Ovary (tissue), 9 donors: ENCODE results near the gene INVS. TPM values are rescaled to one million over a fixed set of nuclear protein-coding genes. Genes with fewer than 3 reads are reported as not detected.

ENCODE experiments used
- DNase-seq, 5 donors: peaks; one replicate each; pipeline ENCODE4 v3.0.0-alpha.2; 2019 to 2020
- H3K27ac ChIP-seq, 2 donors: fragments of 200-600 bp; one replicate each; pipeline versions ENCODE4 v1.5.1 to v1.8.0; 2019 to 2022
- H3K27me3 ChIP-seq: fragments of 200-600 bp; one replicate; pipeline ENCODE4 v1.8.0; 2022
- H3K36me3 ChIP-seq: fragments of 200-600 bp; sonication (generic); one replicate; pipeline ENCODE4 v1.5.1; 2019
- H3K4me1 ChIP-seq: one replicate; pipeline ENCODE4 v1.8.1; 2013; ENCODE audit warnings: mild to moderate bottlenecking, moderate library complexity; ENCODE audit not compliant: insufficient read depth
- H3K4me3 ChIP-seq: fragments of 200-600 bp; sonication (generic); one replicate; pipeline ENCODE4 v1.5.1; 2017
- H3K9me3 ChIP-seq, 2 donors: fragments of 200-600 bp in 1 of 2; sonication (generic) in 1 of 2; one replicate each; pipeline versions ENCODE4 v1.5.1 to v1.8.1; 2013 to 2019; ENCODE audit warnings: mild to moderate bottlenecking in 1 of 2, moderate library complexity in 1 of 2
- EP300 ChIP-seq: sonication (generic); formaldehyde crosslinking; IDR thresholded peaks from one replicate; pipeline ENCODE4 v1.6.1; 2017; ENCODE audit warnings: antibody characterized with exemption
- POLR2A ChIP-seq: fragments of 450-650 bp; IDR thresholded peaks from one replicate; pipeline ENCODE4 v1.6.1; 2017; ENCODE audit warnings: antibody characterized with exemption, mild to moderate bottlenecking, moderate library complexity
- WGBS, 3 donors: extraction: QIAGEN DNeasy Blood & Tissue Kit in 1 of 3; methylation state at CpG; one replicate each; pipeline versions ENCODE4 v1.1.5 to v1.1.7; 2013 to 2017; 5-methylcytosine and 5-hydroxymethylcytosine counted together
- intact Hi-C, 4 donors: fragments of 100-400 bp; cut with DNase I; formaldehyde crosslinking; loops; one replicate each; pipeline versions ENCODE4 v1.11.0 to v1.15.1; 2022 to 2023
- polyA plus RNA-seq, 2 donors: library from polyadenylated mRNA; stranded (reverse); fragments of 200-250 nt in 1 of 2; fragments of 350-450 nt in 1 of 2; fragmentation: Illumina TruSeq in 1 of 2; extraction: RNeasy Lipid Tissue Mini Kit (QIAGEN cat#74804) in 1 of 2; gene quantifications; one replicate each; pipeline ENCODE4 v1.2.3, GENCODE V29; 2013 to 2014
- total RNA-seq, 7 donors: library from RNA; depleted of rRNA in 2 of 7; stranded (reverse); fragments of >200 nt in 2 of 7; fragmentation: NEBNext Ultra II Directional in 3 of 7; extraction: Animal tissue kit (Norgen Biotek cat#: 25700) in 3 of 7; gene quantifications; one replicate each; pipeline versions ENCODE4 v1.1.0 to v1.2.4, GENCODE V29; 2016 to 2023
- TF ChIP-seq, protein P1 (sequence below), 3 donors: fragments of 450-650 bp in 2 of 3; fragments of 200-600 bp in 1 of 3; IDR thresholded peaks; one replicate each; pipeline versions ENCODE4 v1.5.1 to v1.8.0; 2016 to 2022; ENCODE audit warnings: antibody characterized with exemption in 3 of 3, mild to moderate bottlenecking in 1 of 3
- donor health status: DM: no; HTN: no; CAD: no; lungs with moderate emphysema.
- donor health status: DM: no; HTN: no; CAD: no.
- donor health status: Bipolar disorder and iron deficiency.
- donor health status: DM: yes; HTN: yes; CAD: no.
- donor health status: DM: no; HTN: no; CAD: no.
- donor health status: DM: yes; HTN: yes; CAD: no.

The INVS gene
- total and polyA plus RNA-seq, 9 donors: 7.7 to 28.4 (median 22.9) TPM

DNA sequence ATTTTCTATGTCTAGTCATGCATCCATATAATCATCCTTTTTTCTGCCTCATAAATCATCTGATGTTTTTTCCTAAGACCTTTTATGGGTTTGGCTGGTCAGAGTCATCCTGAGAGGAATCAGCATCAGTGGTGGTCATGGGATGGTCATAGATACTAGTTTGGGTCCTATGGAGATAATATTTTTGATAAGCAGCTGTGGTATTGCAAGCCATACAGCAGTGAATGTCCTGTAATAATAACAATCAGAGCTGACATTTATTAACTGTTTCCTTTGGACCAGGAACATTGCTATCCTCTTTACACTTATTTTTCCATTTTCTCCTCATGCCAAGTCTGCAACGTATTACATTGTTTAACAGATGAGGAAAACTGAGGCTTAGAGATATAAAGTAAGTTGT lies 170.6 kb downstream of the INVS start:
- Histone ChIP-seq H3K4me3 (no peak overlapping the region), H3K36me3 (no peaks in the 10 kb centered on the region), H3K27ac (no peak overlapping the region), H3K27me3 (no peaks in the 10 kb centered on the region), H3K9me3 (no peaks in the 10 kb centered on the region), H3K4me1 (no peaks in the 10 kb centered on the region)
- no peak for TF ChIP-seq POLR2A
- TF ChIP-seq, protein P1, sequence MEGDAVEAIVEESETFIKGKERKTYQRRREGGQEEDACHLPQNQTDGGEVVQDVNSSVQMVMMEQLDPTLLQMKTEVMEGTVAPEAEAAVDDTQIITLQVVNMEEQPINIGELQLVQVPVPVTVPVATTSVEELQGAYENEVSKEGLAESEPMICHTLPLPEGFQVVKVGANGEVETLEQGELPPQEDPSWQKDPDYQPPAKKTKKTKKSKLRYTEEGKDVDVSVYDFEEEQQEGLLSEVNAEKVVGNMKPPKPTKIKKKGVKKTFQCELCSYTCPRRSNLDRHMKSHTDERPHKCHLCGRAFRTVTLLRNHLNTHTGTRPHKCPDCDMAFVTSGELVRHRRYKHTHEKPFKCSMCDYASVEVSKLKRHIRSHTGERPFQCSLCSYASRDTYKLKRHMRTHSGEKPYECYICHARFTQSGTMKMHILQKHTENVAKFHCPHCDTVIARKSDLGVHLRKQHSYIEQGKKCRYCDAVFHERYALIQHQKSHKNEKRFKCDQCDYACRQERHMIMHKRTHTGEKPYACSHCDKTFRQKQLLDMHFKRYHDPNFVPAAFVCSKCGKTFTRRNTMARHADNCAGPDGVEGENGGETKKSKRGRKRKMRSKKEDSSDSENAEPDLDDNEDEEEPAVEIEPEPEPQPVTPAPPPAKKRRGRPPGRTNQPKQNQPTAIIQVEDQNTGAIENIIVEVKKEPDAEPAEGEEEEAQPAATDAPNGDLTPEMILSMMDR (IDR thresholded peaks at IDR 0.05): no peak
- TF ChIP-seq EP300: no peak
- intact Hi-C loops: no loop called here
- no peak for DNase-seq
- WGBS, 3 donors: 91 to 98% (median 93%) methylated on average over 1 of the region's 1 CpG

DNA sequence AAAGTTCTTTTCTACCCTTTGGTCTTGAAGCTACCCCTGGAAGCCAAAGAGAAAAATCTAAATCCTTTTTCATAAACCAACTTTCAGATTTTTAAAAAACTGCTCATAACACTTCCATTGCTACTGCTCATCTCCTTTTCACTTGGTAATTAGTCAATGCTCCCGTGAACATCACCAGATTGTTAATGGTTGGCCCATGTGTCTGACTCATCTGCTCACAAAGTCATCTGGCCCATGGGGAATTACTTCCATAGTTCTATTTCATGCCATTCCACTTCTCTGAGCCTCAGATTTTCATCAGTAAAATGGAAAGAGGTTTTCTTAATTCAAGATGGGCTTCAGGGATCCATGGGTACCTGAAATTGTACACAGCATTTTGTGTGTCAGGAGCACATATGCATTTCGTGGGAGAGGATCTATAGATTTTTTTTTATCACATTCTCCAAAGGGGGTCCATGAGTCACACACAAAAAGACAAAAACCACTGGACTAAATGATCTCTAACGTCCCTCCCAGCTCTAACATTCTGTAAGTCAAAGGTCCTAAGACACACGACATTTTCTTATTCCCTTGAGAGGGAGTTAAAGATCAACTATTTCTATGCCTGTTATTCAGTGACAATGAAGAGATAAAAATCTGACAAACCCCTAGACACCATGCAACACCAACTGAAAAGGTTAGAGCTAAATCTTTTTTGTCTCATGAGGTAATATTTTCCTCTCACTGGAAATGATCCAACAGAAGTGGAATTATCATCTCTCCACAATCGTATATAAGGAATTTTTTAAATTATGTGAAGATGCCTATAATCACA lies 178.3 kb downstream of the INVS start:
- Histone ChIP-seq H3K36me3 (no peaks in the 10 kb centered on the region), H3K4me3 (no peak overlapping the region)
- WGBS, 3 donors: 75 to 85% (median 77%) methylated on average over 5 of the region's 5 CpGs

DNA sequence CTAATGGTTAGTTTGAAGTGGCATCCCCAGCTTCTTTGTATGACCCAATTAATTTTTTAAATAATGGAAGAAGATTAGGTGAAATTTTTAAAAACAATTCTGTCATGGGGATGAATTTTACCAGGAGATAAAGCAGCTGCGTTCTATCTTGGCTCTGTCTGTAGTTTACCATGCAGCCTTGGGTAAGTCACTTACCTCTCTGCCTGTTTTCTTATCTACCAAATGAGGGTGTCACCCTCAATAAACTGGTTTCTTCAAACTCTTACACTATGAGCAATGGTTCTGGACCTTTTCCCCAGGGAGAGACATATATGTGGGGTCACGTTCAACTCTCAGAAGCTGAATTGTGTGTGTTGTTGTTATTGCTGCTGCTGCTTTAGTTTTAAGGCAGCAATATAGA lies 182.0 kb downstream of the INVS start:
- H3K4me3 ChIP-seq: no peak overlapping the region
- H3K36me3 ChIP-seq: no peaks in the 10 kb centered on the region
- H3K4me1 ChIP-seq: no peaks in the 10 kb centered on the region
- 70 to 85% (median 75%) methylated on average over 2 of the region's 2 CpGs for WGBS, 3 donors
- no peaks in the 10 kb centered on the region for H3K27me3 ChIP-seq
- no peak for DNase-seq
- TF ChIP-seq POLR2A (no peak), EP300 (no peak)
- TF ChIP-seq, protein P1 (IDR thresholded peaks at IDR 0.05): no peak
- H3K27ac ChIP-seq: no peak overlapping the region
- intact Hi-C loops: no loop called here
- H3K9me3 ChIP-seq: no peaks in the 10 kb centered on the region

More for the DNA sequence above, 178.3 kb downstream of the INVS start:
- Histone ChIP-seq H3K27me3 (no peaks in the 10 kb centered on the region), H3K9me3 (no peaks in the 10 kb centered on the region), H3K4me1 (no peaks in the 10 kb centered on the region), H3K27ac (no peak overlapping the region)
- intact Hi-C loops: no loop called here
- TF ChIP-seq EP300: no peak
- TF ChIP-seq, protein P1 (IDR thresholded peaks at IDR 0.05): no peak
- TF ChIP-seq POLR2A: no peak
- DNase-seq: no peak

DNA sequence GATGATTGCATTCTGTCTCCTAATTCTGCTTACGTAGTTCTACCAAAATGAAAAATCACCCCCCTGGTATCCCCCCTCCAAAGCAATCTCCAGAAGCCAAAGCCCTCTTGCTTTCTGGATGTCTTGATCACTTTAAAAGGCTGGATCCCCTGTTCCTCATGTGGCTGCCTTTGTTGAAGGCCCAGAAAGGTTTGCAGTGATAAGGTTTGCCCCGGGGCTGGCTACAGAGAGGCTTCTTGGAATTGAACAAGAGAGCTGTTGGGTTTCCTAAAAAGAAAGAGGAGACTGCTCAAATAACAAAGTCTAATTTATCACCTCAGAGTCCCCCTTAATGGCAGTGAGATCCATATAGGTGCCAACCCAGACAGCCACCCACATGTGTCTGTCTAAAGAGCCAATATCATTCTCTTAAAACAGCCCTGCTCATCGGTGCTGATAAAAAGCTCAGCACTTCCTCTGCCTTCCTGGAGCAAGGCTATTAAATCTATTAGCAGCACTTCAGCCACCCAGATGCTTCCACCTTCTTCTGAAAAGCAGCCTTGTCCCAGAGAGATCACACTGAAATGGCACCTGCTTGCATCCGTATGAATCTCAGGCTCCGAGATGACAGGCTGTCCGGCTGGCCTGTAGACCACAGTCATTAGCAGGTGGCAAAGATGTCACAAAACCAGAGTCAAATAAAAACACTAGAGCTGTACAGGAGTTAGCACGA lies 182.8 kb downstream of the INVS start:
- H3K27me3 ChIP-seq: no peaks in the 10 kb centered on the region
- DNase-seq: no peak
- no peaks in the 10 kb centered on the region for H3K36me3 ChIP-seq
- WGBS, 3 donors: 86 to 90% (median 86%) methylated on average over 7 of the region's 7 CpGs
- no peaks in the 10 kb centered on the region for H3K4me1 ChIP-seq
- H3K27ac ChIP-seq: no peak overlapping the region
- intact Hi-C loops: no loop called here
- H3K4me3 ChIP-seq: no peak overlapping the region
- no peaks in the 10 kb centered on the region for H3K9me3 ChIP-seq
- TF ChIP-seq, protein P1 (IDR thresholded peaks at IDR 0.05): no peak
- TF ChIP-seq EP300 (no peak), POLR2A (no peak)
